Measurements from ENCODE around the gene PITX1.

DNA sequence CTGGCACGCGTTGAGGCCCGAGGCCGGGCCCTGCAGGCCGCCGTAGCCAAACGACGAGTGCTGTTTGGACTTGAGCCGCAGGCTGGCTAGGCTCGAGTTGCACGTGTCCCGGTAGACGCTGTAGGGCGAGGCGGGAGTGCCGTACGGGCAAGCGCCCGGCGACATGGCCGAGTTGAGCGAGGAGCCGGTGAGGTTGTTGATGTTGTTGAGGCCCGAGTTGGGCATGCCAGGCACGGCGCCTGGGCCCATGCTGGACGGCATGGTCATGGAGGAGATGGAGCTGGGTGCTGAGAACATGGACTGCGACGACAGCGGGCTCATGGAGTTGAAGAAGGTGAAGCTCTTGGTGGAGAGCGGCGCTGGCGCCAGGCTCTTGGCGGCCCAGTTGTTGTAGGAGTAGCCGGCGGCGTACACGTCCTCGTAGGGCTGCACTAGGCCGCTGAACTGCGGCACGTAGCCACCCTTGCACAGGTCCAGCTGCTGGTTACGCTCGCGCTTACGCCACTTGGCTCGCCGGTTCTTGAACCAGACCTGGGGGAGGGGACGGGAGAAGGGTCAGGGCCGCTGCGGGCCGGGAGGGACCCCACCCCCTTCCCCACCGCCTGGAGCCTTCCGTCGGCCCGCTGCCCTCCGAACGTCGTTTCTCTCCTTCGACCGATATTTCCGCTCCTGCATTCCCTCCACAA, 5.1 kb downstream of the PITX1 start:
- no peak for TF ChIP-seq SIN3A (IDR thresholded peaks at IDR 0.05; ENCODE audit: borderline replicate concordance, insufficient read depth, low read length)
- no peak for TF ChIP-seq TAF1 (IDR thresholded peaks at IDR 0.05; ENCODE audit: borderline replicate concordance, insufficient read depth, low read length)
- TF ChIP-seq POLR2AphosphoS5 (IDR thresholded peaks at IDR 0.05; ENCODE audit: low read depth, low read length): no peak
- TF ChIP-seq, protein P1, sequence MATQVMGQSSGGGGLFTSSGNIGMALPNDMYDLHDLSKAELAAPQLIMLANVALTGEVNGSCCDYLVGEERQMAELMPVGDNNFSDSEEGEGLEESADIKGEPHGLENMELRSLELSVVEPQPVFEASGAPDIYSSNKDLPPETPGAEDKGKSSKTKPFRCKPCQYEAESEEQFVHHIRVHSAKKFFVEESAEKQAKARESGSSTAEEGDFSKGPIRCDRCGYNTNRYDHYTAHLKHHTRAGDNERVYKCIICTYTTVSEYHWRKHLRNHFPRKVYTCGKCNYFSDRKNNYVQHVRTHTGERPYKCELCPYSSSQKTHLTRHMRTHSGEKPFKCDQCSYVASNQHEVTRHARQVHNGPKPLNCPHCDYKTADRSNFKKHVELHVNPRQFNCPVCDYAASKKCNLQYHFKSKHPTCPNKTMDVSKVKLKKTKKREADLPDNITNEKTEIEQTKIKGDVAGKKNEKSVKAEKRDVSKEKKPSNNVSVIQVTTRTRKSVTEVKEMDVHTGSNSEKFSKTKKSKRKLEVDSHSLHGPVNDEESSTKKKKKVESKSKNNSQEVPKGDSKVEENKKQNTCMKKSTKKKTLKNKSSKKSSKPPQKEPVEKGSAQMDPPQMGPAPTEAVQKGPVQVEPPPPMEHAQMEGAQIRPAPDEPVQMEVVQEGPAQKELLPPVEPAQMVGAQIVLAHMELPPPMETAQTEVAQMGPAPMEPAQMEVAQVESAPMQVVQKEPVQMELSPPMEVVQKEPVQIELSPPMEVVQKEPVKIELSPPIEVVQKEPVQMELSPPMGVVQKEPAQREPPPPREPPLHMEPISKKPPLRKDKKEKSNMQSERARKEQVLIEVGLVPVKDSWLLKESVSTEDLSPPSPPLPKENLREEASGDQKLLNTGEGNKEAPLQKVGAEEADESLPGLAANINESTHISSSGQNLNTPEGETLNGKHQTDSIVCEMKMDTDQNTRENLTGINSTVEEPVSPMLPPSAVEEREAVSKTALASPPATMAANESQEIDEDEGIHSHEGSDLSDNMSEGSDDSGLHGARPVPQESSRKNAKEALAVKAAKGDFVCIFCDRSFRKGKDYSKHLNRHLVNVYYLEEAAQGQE (IDR thresholded peaks at IDR 0.05; ENCODE audit: insufficient read depth in 1 of 2, low read depth in 2 of 2, low read length in 2 of 2): no peak

All from PFSK-1 (cell line).